NCI-H510A treated with DMSO at 0.1 percent for 48 hours (cell line): Measurements from ENCODE around the gene MYOF.
"Not testable (repeated sequence)": the region's sequence is repeated elsewhere in the genome, so short reads cannot be mapped to it uniquely, and the experiment has no call there.

Experiments
- DNase-seq: peaks from one replicate; lab custom pipeline; 2025; lab: John Stamatoyannopoulos, UW

The MYOF gene

GRCh38 chr10:93296151-93296550, 186.0 kb downstream of the MYOF start:
- no peak for DNase-seq

- DNase-seq: no peak
These were observed 188.1 kb downstream of the MYOF start for GRCh38 chr10:93293999-93294398.

DNA sequence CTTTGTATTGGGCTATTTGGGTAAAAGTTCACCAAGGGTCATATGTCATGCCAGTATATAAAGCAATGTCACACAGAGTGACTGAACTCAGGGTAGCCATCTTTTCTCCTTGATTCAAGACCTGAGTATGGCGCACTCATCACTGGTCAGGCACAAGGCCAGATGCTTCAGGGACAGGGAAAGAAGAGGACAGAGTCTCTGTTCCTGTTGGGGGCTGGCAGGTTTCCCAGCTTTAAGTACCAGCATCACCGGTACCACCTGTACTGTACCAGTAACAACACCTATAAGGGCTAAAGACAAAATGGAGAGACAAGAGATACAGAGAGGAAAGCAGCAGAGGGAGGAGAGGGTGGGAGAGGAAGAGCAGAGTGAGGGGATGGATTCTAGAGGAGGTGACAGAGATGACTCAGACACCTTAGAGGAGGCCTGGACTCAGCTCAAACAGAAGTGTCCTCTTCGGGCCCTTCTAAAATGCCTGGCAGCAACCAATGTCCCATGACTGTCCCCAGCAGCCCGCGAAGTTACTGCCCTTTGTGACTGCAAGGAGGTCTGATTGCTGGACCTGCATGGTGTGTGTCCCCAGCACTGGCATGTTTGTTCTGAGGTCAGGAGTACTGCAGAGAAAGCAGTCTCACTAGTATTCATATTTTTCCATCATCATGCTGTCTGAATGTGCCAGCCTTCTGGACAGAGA, 191.3 kb downstream of the MYOF start:
- DNase-seq: no peak

DNA sequence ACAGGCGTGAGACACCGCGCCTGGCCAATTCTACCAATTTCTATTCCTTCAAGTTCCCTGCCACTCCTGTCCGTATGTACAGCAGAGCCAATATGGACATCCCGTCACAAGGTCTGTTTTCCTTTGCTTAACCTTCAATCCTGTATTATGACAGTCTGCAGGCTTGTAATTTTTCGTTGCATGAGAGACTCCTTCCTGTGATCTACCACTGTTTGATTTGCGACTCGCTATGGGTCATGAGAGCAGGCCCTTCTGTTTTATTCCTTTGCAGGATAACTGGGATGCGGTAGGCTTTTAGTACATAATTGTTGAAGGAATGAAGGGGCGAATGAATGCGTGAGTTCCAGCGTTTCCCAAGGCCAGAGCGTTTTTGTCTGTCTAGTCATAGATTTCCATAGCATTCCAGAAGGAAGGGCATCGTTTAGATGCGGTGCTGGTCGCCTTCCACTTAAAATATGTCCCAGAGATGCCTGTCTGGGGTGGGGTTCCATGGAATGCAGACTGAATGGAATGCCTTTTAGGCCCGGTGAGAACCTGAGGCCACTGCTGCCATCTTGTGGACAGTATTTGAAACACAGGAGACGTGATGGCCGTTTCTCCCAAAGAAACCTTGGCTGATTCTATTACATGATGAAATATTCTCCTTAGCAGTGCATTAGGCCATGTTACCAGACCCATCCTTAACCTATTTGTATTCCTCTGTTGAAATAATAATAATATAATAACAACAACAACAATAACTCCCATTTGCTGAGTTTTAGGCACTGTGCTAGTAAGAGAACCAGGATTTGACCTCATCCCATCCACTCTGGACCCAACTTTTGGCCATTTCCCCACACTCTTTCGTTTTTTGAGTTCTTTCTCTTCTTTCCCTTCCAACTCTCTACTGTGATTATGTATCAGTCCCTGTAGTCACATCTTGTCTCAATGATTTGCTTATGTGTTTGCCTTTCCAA, 193.2 kb downstream of the MYOF start:
- peak; percentile 70 for DNase-seq

DNA sequence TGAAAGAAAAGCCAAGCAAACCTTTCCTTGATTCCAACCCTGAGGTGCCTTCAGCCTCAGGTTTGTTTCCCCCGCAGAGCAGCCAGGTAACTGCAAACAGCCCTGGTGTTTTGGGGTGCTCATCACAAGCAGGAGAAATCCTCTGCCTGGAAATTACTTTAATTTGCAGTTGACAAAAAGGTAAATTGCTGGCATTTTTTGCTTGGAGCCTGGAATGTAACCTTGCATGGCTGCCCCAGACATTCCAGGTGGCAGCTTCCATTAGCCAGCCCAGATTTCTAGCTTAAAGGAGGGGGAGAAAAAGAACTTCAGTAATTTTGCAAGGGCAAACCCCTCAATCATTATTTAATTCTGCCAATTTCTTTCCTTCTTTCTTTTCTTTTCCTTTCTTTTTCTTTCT, 194.4 kb downstream of the MYOF start:
- DNase-seq: no peak

- DNase-seq: not testable (repeated sequence)
These were observed 197.9 kb downstream of the MYOF start for GRCh38 chr10:93284246-93284645.

- no peak for DNase-seq
These were observed 200.8 kb downstream of the MYOF start for GRCh38 chr10:93281367-93281720.

- DNase-seq: no peak
These were observed 201.3 kb downstream of the MYOF start for GRCh38 chr10:93280699-93281366.

DNA sequence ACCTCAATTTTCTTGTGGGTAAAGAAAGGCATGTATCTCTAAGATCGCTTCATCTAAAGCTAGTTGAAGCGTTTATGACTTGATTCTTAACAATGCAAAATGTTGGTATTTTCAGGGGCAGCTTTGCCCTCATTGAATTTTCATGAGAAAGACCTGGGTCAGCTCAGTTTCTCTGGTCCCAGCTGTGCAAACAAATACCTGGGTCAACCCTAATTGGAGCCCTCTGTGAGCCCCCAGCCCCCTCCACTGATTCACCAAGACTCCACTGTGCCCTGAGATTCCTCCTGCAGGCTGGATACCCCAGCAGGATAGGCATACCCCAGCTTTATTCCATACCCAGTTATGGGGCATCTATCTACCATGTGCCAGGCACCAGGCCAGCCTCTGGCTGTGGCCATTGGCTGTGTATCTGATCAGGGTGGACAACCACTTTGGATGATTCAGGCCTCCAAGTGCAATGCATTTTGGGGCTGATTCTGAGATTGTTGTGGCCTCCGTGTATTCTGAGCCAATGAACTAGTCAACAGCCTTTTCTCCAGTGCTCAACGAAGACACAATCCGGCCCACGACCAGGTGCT, 201.9 kb downstream of the MYOF start:
- no peak for DNase-seq

- no peak for DNase-seq
These were observed 204.8 kb downstream of the MYOF start for GRCh38 chr10:93277360-93277759.

DNA sequence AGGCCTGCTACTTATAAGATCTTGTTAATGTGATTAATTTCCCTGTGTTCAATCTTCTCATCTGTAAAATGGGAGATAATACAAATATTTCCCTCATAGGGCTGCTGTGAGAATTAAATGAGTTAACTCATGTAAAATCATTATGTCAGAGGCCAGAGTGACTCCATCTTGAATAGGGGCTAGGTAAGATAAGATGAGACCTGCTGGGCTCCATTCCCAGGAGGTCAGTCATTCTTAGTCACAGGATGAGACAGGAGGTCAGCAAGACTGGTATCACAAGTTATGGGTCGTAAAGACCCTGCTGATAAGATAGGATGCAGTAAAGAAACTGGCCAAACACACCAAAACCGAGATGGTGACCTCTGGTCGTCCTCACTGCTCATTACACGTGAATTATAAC, 207.7 kb downstream of the MYOF start:
- DNase-seq: no peak

DNA sequence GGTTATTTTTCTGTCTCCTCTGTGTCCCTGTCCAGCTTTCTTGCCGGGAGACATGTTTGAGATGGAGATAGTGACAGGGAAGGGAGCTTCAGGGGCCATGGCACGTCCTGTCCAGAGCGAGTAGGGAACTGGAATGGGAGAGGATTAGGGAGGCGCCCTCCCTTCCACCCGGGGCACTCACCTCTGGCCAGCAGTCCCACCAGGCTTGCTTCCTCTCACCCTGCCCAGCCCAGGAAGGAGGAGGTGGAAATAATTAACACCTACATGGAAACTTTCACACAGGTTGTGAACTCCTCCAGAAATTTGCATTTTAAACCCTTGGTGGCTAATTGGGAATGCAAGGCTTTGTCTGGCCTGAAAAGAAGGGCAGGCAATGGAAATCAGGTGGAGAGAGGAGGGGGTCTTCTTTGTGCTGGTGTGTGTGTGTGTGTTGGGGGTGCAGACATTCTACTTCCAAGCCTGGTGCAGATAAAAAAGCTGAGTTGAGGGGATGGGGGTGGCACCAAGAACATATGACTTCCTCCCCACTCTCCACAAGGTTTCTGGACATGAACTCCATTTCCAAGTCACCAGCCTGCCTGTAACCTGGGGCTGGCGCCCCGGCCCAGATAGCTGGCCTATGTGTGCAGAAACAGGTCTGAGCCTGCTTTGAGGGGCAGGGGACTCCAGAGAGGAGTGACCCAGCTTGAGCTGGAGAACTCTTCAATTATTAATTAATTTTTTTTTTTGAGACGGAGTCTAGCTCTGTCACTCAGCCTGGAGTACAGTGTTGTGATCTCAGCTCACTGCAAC, 209.1 kb downstream of the MYOF start:
- no peak for DNase-seq

DNA sequence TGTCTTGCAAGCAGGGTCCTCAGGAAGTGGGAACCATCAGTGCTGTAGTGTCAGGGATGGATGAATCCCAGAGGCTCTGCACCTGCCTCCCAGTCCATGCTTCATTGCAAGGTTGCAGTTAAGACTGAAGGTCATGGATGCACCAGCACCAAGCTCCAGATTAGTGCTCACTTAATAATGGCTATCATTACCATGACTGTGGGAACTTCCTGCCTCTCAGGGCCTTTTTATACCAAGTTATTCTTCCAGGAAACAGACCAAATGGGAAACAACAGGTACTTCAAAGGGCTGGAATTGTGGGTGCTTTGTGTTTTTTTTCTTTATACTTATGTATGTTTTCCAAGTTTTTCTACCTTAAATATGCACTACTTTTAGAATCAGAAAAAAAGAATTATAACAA, 210.8 kb downstream of the MYOF start:
- no peak for DNase-seq

- DNase-seq: no peak
These were observed 212.9 kb downstream of the MYOF start for GRCh38 chr10:93269281-93269680.

GRCh38 chr10:93268021-93268420, 214.1 kb downstream of the MYOF start:
- no peak for DNase-seq

DNA sequence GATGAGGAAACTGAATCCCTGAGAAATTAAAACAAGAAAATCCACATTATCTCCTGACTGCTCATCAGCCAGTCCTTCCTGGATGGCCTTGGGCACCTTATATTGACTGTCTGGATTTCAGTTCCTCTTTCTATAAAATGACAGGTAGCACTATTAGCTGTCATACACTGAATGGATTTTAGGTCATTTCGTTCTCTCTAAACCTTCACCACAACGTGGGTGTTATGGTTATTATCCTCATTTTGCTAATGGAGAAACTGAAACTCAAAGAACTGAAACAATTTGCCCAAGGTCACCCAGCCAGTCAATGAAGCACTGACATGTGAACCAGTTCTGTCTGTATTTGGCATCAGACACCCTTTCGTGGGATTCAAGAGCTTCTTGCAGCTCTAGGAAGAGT, 214.6 kb downstream of the MYOF start:
- no peak for DNase-seq

- DNase-seq: no peak
These were observed 215.3 kb downstream of the MYOF start for GRCh38 chr10:93266858-93267257.

- DNase-seq: no peak
These were observed 220.0 kb downstream of the MYOF start for GRCh38 chr10:93261961-93262610.

DNA sequence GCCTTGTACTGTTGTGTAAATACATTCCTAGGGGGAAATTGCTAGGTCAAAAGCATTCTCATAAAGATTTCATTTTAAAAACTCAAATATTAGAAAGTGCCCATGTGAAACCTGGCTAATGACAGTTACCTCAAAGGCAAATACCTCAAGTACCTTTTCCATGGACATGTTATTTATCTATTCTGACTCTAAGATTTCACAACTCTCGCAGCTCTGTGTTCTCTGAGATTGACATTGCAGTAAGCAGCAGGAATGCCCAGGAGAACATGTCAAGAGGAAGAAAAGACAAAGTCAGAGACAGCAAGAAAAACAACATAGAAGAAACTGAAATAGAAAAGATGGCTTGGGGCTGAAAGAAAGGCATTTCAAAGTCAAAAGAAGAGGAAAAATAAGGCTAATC, 221.0 kb downstream of the MYOF start:
- DNase-seq: no peak

DNA sequence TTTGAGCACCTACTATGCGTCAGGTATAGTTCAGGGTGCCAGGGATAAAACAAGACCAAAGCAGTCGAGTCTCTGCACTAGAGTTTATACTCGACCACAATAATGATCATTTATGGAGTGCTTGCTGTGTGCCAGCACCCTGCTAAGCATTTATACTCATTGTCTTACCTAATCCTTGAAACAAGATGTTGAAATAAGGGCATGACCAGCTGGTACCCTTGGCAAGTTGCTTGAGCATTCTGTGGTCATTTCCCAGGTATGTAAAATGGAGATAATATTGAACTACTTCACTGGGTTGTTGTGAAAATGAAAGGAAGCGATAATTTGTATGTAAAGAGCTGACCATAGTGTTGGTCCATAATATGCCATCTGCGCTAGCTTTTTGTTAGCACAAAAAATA, 223.0 kb downstream of the MYOF start:
- DNase-seq: no peak
